K562 (cell line): ENCODE results near the gene SORT1. TPM values are rescaled to one million over a fixed set of nuclear protein-coding genes. Genes with fewer than 3 reads are reported as not detected.

ENCODE experiments used
- AFF4 ChIP-seq: sonication (generic); formaldehyde crosslinking; IDR thresholded peaks from 2 replicates; pipeline ENCODE4 v1.8.0; 2023; ENCODE audit warnings: mild to moderate bottlenecking, missing genetic modification reagents
- CREM ChIP-seq: IDR thresholded peaks from 2 replicates; pipeline ENCODE4 v1.6.1; 2014; ENCODE audit warnings: antibody characterized with exemption, low read depth
- DMBX1 ChIP-seq: fragments of 250-450 bp; sonication (Bioruptor Pico); IDR thresholded peaks from 2 replicates; pipeline ENCODE4 v1.8.0; 2022; ENCODE audit warnings: inconsistent platforms, mild to moderate bottlenecking, moderate library complexity, borderline replicate concordance
- E2F1 ChIP-seq: sonication (generic); formaldehyde crosslinking; IDR thresholded peaks from 2 replicates; pipeline ENCODE4 v1.8.1; 2023; ENCODE audit warnings: mild to moderate bottlenecking, missing genetic modification reagents, moderate library complexity
- E2F8 ChIP-seq: fragments of 450-650 bp; IDR thresholded peaks from 2 replicates; pipeline ENCODE4 v1.7.1; 2018; ENCODE audit warnings: mild to moderate bottlenecking, low read depth; ENCODE audit not compliant: partially characterized antibody
- ERF ChIP-seq: fragments of 450-650 bp; formaldehyde crosslinking; IDR thresholded peaks from 2 replicates; pipeline ENCODE4 v1.4.0; 2020; ENCODE audit warnings: mild to moderate bottlenecking, mixed read lengths
- FOS ChIP-seq: IDR thresholded peaks from 3 replicates; pipeline ENCODE4 v1.6.1; 2011; ENCODE audit not compliant: insufficient read length; ENCODE audit errors: extremely low read depth
- HNRNPLL ChIP-seq: fragments of 200-400 bp; formaldehyde crosslinking; IDR thresholded peaks from 2 replicates; pipeline ENCODE4 v1.6.1; 2017; ENCODE audit warnings: low read length, low read depth, mild to moderate bottlenecking; ENCODE audit not compliant: poor library complexity, severe bottlenecking
- PPARD ChIP-seq: fragments of 250-450 bp; sonication (Bioruptor Pico); IDR thresholded peaks from 2 replicates; pipeline ENCODE4 v1.8.0; 2022; ENCODE audit warnings: inconsistent platforms, mild to moderate bottlenecking, moderate library complexity
- RNF2 ChIP-seq: sonication (generic); IDR thresholded peaks from 2 replicates; pipeline ENCODE4 v1.6.1; 2016
- SAP30 ChIP-seq: fragments of 200-600 bp; sonication (generic); IDR thresholded peaks from 2 replicates; pipeline ENCODE4 v1.6.1; 2012; ENCODE audit warnings: borderline replicate concordance, low read depth, mild to moderate bottlenecking, moderate library complexity, low read length, control low read depth, inconsistent platforms; ENCODE audit not compliant: insufficient read depth, poor library complexity, severe bottlenecking
- SMAD3 ChIP-seq: fragments of 450-650 bp; formaldehyde crosslinking; conservative IDR thresholded peaks from 2 replicates; pipeline ENCODE4 v1.4.0; 2020; ENCODE audit warnings: mild to moderate bottlenecking
- WHSC1 ChIP-seq: IDR thresholded peaks from one replicate; pipeline ENCODE4 v1.6.1; 2012; ENCODE audit warnings: low read length, control low read depth, inconsistent platforms
- ZNF23 ChIP-seq: fragments of 250-450 bp; sonication (Bioruptor Pico); IDR thresholded peaks from 2 replicates; pipeline ENCODE4 v1.4.0; 2020; ENCODE audit warnings: mild to moderate bottlenecking
- ZNF280A ChIP-seq: fragments of 450-650 bp; IDR thresholded peaks from 2 replicates; pipeline ENCODE4 v1.6.1; 2018; ENCODE audit warnings: mild to moderate bottlenecking, low read depth; ENCODE audit not compliant: partially characterized antibody
- ZNF551 ChIP-seq: fragments of 250-450 bp; sonication (Bioruptor Pico); IDR thresholded peaks from 2 replicates; pipeline ENCODE4 v1.5.0; 2021; ENCODE audit warnings: mild to moderate bottlenecking, moderate library complexity
- polyA plus RNA-seq, 8 experiments: library from polyadenylated mRNA; depleted of rRNA in 4 of 8; stranded (reverse) in 5 of 8; unstranded in 3 of 8; fragments of >200 nt; fragmentation: Nextera tagmentation in 2 of 8; fragmentation: Illumina TruSeq in 1 of 8; extraction: Ambion mirVana in 2 of 8; extraction: Trizol in 1 of 8; gene quantifications; 2 replicates each; pipeline versions ENCODE4 v1.2.1 to v1.2.3, GENCODE V29; 2011 to 2014; ENCODE audit warnings: inconsistent platforms in 1 of 8, missing spikeins in 1 of 8
- total RNA-seq, 7 experiments: library from RNA; depleted of rRNA in 6 of 7; stranded (reverse); fragments of >200 nt in 6 of 7; fragmentation: Illumina TruSeq in 2 of 7; extraction: Trizol in 2 of 7; gene quantifications; 2 replicates each; pipeline versions ENCODE4 v1.2.1 to v1.2.3, GENCODE V29; 2011 to 2021; ENCODE audit warnings: low replicate concordance in 1 of 7

The SORT1 gene
- total and polyA plus RNA-seq, 9 of the 15 experiments (the other 6 are each of a cell fraction or from before 2014, with no cell fraction given): 27.4 to 112 (median 65.0) TPM

- no peak for TF ChIP-seq ZNF280A
- no peak for TF ChIP-seq WHSC1
- peak; percentile 10; the same call in 1 of the 2 replicates for TF ChIP-seq E2F1
- TF ChIP-seq ZNF23 (CRISPR knock-in tag): no peak
- no peak for TF ChIP-seq RNF2
- TF ChIP-seq ZNF551 (CRISPR knock-in tag): no peak
- no peak for TF ChIP-seq PPARD (CRISPR knock-in tag)
- TF ChIP-seq ERF (CRISPR knock-in tag): no peak
- TF ChIP-seq DMBX1 (CRISPR knock-in tag): peak; percentile 86; the same call in 1 of the 2 replicates
- TF ChIP-seq SAP30: no peak
- TF ChIP-seq CREM: no peak
- no peak for TF ChIP-seq HNRNPLL
- TF ChIP-seq AFF4 (CRISPR knock-in tag): no peak
- TF ChIP-seq E2F8: peak; percentile 51
- TF ChIP-seq SMAD3 (CRISPR knock-in tag): peak; percentile 53; the same call in 1 of the 2 replicates
- TF ChIP-seq FOS: no peak
Observed at GRCh38 chr1:109392788-109393616, 4.7 kb downstream of the SORT1 start (continued).
